NB4 (cell line): Measurements from ENCODE around the gene IGFBPL1.

ENCODE experiments used
- CTCF ChIP-seq: IDR thresholded peaks from one replicate; pipeline ENCODE4 v1.5.1; 2012; ENCODE audit warnings: low read depth, low read length
- MAX ChIP-seq: IDR thresholded peaks from 2 replicates; pipeline ENCODE4 v1.6.1; 2011; ENCODE audit warnings: low read depth, low read length
- POLR2A ChIP-seq: IDR thresholded peaks from 2 replicates; pipeline ENCODE4 v1.6.1; 2011; ENCODE audit warnings: mild to moderate bottlenecking; ENCODE audit not compliant: insufficient read length; ENCODE audit errors: extremely low read depth

GRCh38 chr9:38359297-38359653, 65.0 kb downstream of the IGFBPL1 start:
- no peak for TF ChIP-seq CTCF
- TF ChIP-seq POLR2A = no peak
- no peak for TF ChIP-seq MAX
